Mononuclear cell (primary cell): Measurements from ENCODE around the gene TADA1. TPM values are rescaled to one million over a fixed set of nuclear protein-coding genes. Genes with fewer than 3 reads are reported as not detected.

ENCODE experiments used
- H3K27me3 ChIP-seq: 2 replicates; pipeline ENCODE4 v1.6.0; 2011; ENCODE audit warnings: low read length, control low read depth; ENCODE audit not compliant: insufficient read depth
- H3K4me1 ChIP-seq: 2 replicates; pipeline ENCODE4 v1.5.1; 2011; ENCODE audit warnings: mild to moderate bottlenecking, low read length, control low read depth; ENCODE audit not compliant: insufficient read depth
- H3K4me3 ChIP-seq: 2 replicates; pipeline ENCODE4 v1.5.1; 2011; ENCODE audit warnings: mild to moderate bottlenecking, low read length, moderate library complexity
- H3K9me3 ChIP-seq: 2 replicates; pipeline ENCODE4 v1.5.1; 2011; ENCODE audit warnings: low read depth, mild to moderate bottlenecking, control low read depth, low read length
- total RNA-seq: library from RNA; depleted of rRNA; stranded (reverse); fragments of >200 nt; gene quantifications from one replicate; pipeline ENCODE4 v1.2.3, GENCODE V29; 2012

Gene TADA1
- total RNA-seq, 1 donor, result 27.5 TPM

GRCh38 chr1:166874464-166874863, 1.6 kb downstream of the TADA1 start:
- Histone ChIP-seq H3K4me3 (no peak overlapping the region), H3K27me3 (no peaks in the 10 kb centered on the region), H3K9me3 (no peaks in the 10 kb centered on the region), H3K4me1 (peaks cover 21% of the 10 kb centered on the region)

- Histone ChIP-seq H3K9me3 (no peaks in the 10 kb centered on the region), H3K4me1 (peaks cover 16% of the 10 kb centered on the region), H3K27me3 (no peaks in the 10 kb centered on the region), H3K4me3 (no peak overlapping the region)
These were observed 5.5 kb downstream of the TADA1 start for GRCh38 chr1:166870584-166870983.

- no peaks in the 10 kb centered on the region for H3K9me3 ChIP-seq
- peaks cover 7% of the 10 kb centered on the region for H3K4me1 ChIP-seq
- no peak overlapping the region for H3K4me3 ChIP-seq
- H3K27me3 ChIP-seq, result no peaks in the 10 kb centered on the region
These were observed 6.6 kb downstream of the TADA1 start for GRCh38 chr1:166869318-166870099.

GRCh38 chr1:166868639-166869038, 7.4 kb downstream of the TADA1 start:
- Histone ChIP-seq H3K4me1 (peaks cover 4% of the 10 kb centered on the region), H3K27me3 (no peaks in the 10 kb centered on the region), H3K9me3 (no peaks in the 10 kb centered on the region), H3K4me3 (no peak overlapping the region)

GRCh38 chr1:166865926-166866325, 10.1 kb downstream of the TADA1 start:
- Histone ChIP-seq H3K9me3 (no peaks in the 10 kb centered on the region), H3K27me3 (no peaks in the 10 kb centered on the region), H3K4me3 (no peak overlapping the region), H3K4me1 (no peaks in the 10 kb centered on the region)

GRCh38 chr1:166859597-166859996, 16.5 kb downstream of the TADA1 start:
- Histone ChIP-seq H3K27me3 (no peaks in the 10 kb centered on the region), H3K4me1 (no peaks in the 10 kb centered on the region), H3K9me3 (no peaks in the 10 kb centered on the region), H3K4me3 (no peak overlapping the region)

GRCh38 chr1:166858726-166859419, 17.2 kb downstream of the TADA1 start:
- Histone ChIP-seq H3K4me3 (no peak overlapping the region), H3K9me3 (no peaks in the 10 kb centered on the region), H3K4me1 (no peaks in the 10 kb centered on the region), H3K27me3 (no peaks in the 10 kb centered on the region)

GRCh38 chr1:166857995-166858394, 18.1 kb downstream of the TADA1 start:
- Histone ChIP-seq H3K27me3 (no peaks in the 10 kb centered on the region), H3K9me3 (no peaks in the 10 kb centered on the region), H3K4me3 (no peak overlapping the region), H3K4me1 (no peaks in the 10 kb centered on the region)

- Histone ChIP-seq H3K4me3 (no peak overlapping the region), H3K9me3 (no peaks in the 10 kb centered on the region), H3K4me1 (no peaks in the 10 kb centered on the region), H3K27me3 (no peaks in the 10 kb centered on the region)
These were observed 20.5 kb downstream of the TADA1 start for GRCh38 chr1:166855558-166855957.

GRCh38 chr1:166852918-166853317, 23.1 kb downstream of the TADA1 start:
- no peaks in the 10 kb centered on the region for H3K9me3 ChIP-seq
- no peaks in the 10 kb centered on the region for H3K4me1 ChIP-seq
- H3K27me3 ChIP-seq, result no peaks in the 10 kb centered on the region
- H3K4me3 ChIP-seq, result no peak overlapping the region

GRCh38 chr1:166849135-166849534, 26.9 kb downstream of the TADA1 start:
- no peaks in the 10 kb centered on the region for H3K27me3 ChIP-seq
- H3K9me3 ChIP-seq, result no peaks in the 10 kb centered on the region
- no peak overlapping the region for H3K4me3 ChIP-seq
- H3K4me1 ChIP-seq, result no peaks in the 10 kb centered on the region

GRCh38 chr1:166848193-166848592, 27.9 kb downstream of the TADA1 start:
- no peaks in the 10 kb centered on the region for H3K27me3 ChIP-seq
- H3K4me1 ChIP-seq, result no peaks in the 10 kb centered on the region
- no peaks in the 10 kb centered on the region for H3K9me3 ChIP-seq
- H3K4me3 ChIP-seq, result no peak overlapping the region

GRCh38 chr1:166844791-166845190, 31.3 kb downstream of the TADA1 start:
- no peak overlapping the region for H3K4me3 ChIP-seq
- no peaks in the 10 kb centered on the region for H3K27me3 ChIP-seq
- no peaks in the 10 kb centered on the region for H3K9me3 ChIP-seq
- peaks cover 27% of the 10 kb centered on the region for H3K4me1 ChIP-seq

GRCh38 chr1:166843769-166844596, 32.1 kb downstream of the TADA1 start:
- Histone ChIP-seq H3K4me1 (peaks cover 27% of the 10 kb centered on the region), H3K4me3 (no peak overlapping the region), H3K9me3 (no peaks in the 10 kb centered on the region), H3K27me3 (no peaks in the 10 kb centered on the region)

GRCh38 chr1:166843322-166843721, 32.7 kb downstream of the TADA1 start:
- peaks cover 34% of the 10 kb centered on the region for H3K4me1 ChIP-seq
- H3K4me3 ChIP-seq, result no peak overlapping the region
- H3K27me3 ChIP-seq, result no peaks in the 10 kb centered on the region
- H3K9me3 ChIP-seq, result no peaks in the 10 kb centered on the region
